KMS-11 (cell line): ENCODE measurements around the gene TMEM203.

Source experiments
- H2AFZ ChIP-seq: fragments of 200-600 bp; sonication (generic); 2 replicates; pipeline ENCODE4 v1.6.1; 2016; ENCODE audit warnings: antibody characterized with exemption, mixed run types, low read depth
- H3K27ac ChIP-seq: fragments of 200-600 bp; sonication (generic); 2 replicates; pipeline ENCODE4 v1.6.1; 2016; ENCODE audit warnings: mild to moderate bottlenecking, mixed run types
- H3K27me3 ChIP-seq: fragments of 200-600 bp; sonication (generic); 2 replicates; pipeline ENCODE4 v1.6.1; 2017; ENCODE audit warnings: mild to moderate bottlenecking, low read depth, mixed run types, moderate library complexity; ENCODE audit not compliant: insufficient read depth
- H3K36me3 ChIP-seq: fragments of 200-600 bp; sonication (generic); 2 replicates; pipeline ENCODE4 v1.6.1; 2017; ENCODE audit warnings: mild to moderate bottlenecking, mixed run types; ENCODE audit not compliant: insufficient read depth
- H3K4me1 ChIP-seq: fragments of 200-600 bp; sonication (generic); 2 replicates; pipeline ENCODE4 v1.6.1; 2016; ENCODE audit warnings: mild to moderate bottlenecking, low read depth, mixed run types; ENCODE audit not compliant: poor library complexity, severe bottlenecking
- H3K4me2 ChIP-seq: fragments of 200-600 bp; sonication (generic); 2 replicates; pipeline ENCODE4 v1.7.0; 2016; ENCODE audit warnings: mild to moderate bottlenecking, mixed run types
- H3K4me3 ChIP-seq: fragments of 200-600 bp; sonication (generic); IDR thresholded peaks from 2 replicates; pipeline ENCODE4 v1.6.1; 2017; ENCODE audit warnings: low read depth, low read length, mixed read lengths; ENCODE audit not compliant: insufficient read depth
- H3K79me2 ChIP-seq: fragments of 200-600 bp; sonication (generic); 2 replicates; pipeline ENCODE4 v1.6.1; 2016; ENCODE audit warnings: low read depth, mixed run types; ENCODE audit not compliant: insufficient read depth
- H3K9ac ChIP-seq: fragments of 200-600 bp; sonication (generic); 2 replicates; pipeline ENCODE4 v1.6.1; 2016; ENCODE audit warnings: mild to moderate bottlenecking, mixed run types
- H4K20me1 ChIP-seq: fragments of 200-600 bp; sonication (generic); 2 replicates; pipeline ENCODE4 v1.6.1; 2016; ENCODE audit warnings: mild to moderate bottlenecking, mixed run types; ENCODE audit not compliant: insufficient read depth
- CTCF ChIP-seq: fragments of 200-600 bp; sonication (generic); conservative IDR thresholded peaks from 2 replicates; pipeline ENCODE4 v1.6.1; 2017; ENCODE audit warnings: low read depth, mild to moderate bottlenecking, antibody characterized with exemption, low read length, moderate library complexity, mixed read lengths

TMEM203 gene

GRCh38 chr9:137181680-137182079, 23.8 kb downstream of the TMEM203 start:
- Histone ChIP-seq H2AFZ (no peak overlapping the region), H3K36me3 (no peaks in the 10 kb centered on the region), H4K20me1 (no peaks in the 10 kb centered on the region), H3K9ac (no peak overlapping the region), H3K4me2 (no peak overlapping the region), H3K79me2 (peaks cover 5% of the 10 kb centered on the region; the same call in 1 of the 2 replicates), H3K27ac (no peak overlapping the region), H3K27me3 (no peaks in the 10 kb centered on the region), H3K4me1 (peaks cover 3% of the 10 kb centered on the region), H3K4me3 (no peak overlapping the region)
- no peak for TF ChIP-seq CTCF

DNA sequence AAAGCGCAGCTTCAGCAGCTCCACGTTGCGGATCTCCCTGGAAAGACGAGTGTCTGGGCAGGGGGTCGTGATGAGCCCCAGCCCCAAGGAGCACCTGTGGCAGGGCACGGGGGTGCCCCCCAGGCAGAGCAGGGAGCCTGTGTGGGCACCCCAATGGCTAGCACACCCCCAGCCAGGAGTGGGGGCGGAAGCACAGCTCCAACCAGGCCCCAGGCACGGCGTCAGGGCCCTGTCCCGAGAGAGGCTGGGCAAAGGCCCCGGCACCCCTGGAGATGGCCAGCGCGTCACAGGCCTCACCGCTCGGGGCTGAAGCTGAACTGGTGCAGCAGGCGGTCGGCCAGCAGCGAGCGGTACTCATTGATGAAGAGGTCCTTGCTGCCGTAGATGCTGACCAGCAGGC, 25.0 kb downstream of the TMEM203 start:
- no peak overlapping the region for H3K4me2 ChIP-seq
- TF ChIP-seq CTCF, result no peak
- no peaks in the 10 kb centered on the region for H3K4me1 ChIP-seq
- no peaks in the 10 kb centered on the region for H4K20me1 ChIP-seq
- H3K27me3 ChIP-seq, result no peaks in the 10 kb centered on the region
- no peak overlapping the region for H3K9ac ChIP-seq
- no peak overlapping the region for H3K4me3 ChIP-seq
- H3K36me3 ChIP-seq, result no peaks in the 10 kb centered on the region
- H2AFZ ChIP-seq, result no peak overlapping the region
- no peaks in the 10 kb centered on the region for H3K79me2 ChIP-seq
- no peak overlapping the region for H3K27ac ChIP-seq

DNA sequence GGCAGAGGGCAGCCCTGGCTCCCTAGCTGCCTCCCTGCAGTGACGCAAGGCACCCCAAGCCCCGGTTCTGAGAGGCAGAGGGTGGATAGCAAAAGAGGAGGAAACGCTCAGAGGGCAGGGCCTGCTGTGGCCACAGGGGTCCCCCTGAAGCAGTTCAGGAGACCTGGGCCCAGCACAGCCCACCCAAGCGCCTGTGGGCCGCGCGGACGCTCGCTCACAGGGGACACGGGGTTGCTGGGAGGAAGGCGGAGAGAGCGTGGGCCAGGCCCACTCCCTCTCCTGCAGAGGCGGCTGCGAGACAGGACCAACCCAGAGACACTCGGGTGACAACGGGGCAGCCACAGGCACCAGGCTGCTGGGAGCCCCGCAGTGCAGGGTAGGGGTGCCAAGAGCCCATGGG, 25.7 kb downstream of the TMEM203 start:
- H2AFZ ChIP-seq, result no peak overlapping the region
- no peaks in the 10 kb centered on the region for H3K79me2 ChIP-seq
- no peaks in the 10 kb centered on the region for H3K36me3 ChIP-seq
- H3K4me1 ChIP-seq, result no peaks in the 10 kb centered on the region
- H3K9ac ChIP-seq, result no peak overlapping the region
- H3K27ac ChIP-seq, result no peak overlapping the region
- H3K4me2 ChIP-seq, result no peak overlapping the region
- no peaks in the 10 kb centered on the region for H3K27me3 ChIP-seq
- no peak for TF ChIP-seq CTCF
- H3K4me3 ChIP-seq, result no peak overlapping the region
- H4K20me1 ChIP-seq, result no peaks in the 10 kb centered on the region

DNA sequence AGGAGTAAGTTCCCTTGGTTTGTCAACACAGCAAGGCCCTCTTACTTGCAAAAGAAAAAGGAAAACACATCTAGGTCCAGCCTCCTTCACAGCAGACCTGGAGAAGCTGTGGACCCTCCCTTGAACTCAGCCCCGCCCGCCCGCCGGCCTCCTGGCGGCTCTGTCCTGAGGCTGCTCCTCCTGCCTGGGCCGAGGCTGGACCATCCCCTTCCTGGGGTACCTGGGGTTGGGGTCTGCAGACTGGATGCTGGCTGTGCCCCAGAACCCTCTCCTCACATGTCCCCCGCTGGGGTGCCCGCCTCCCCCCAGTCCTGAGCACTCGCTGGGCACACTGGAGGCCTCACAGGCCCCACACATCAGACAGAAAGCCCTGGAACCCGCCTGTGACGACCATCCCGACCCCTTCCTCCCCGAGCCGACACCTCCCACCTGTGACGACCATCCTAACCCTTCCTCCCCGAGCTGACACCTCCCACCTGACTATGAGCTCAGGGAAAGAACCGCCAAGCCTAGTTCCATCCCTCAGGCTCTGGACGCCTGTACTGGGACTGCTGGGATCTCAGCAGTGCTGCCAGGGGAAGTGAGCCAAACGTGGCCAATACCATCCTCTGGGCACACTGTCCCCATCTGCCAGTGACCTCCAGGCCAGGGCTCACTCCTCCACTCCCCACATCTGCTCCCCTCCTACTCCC, 26.4 kb downstream of the TMEM203 start:
- Histone ChIP-seq H3K9ac (no peak overlapping the region), H2AFZ (no peak overlapping the region), H3K36me3 (no peaks in the 10 kb centered on the region), H3K27ac (no peak overlapping the region), H3K4me1 (peaks cover 4% of the 10 kb centered on the region), H3K79me2 (no peaks in the 10 kb centered on the region), H3K4me2 (no peak overlapping the region), H4K20me1 (no peaks in the 10 kb centered on the region), H3K4me3 (no peak overlapping the region), H3K27me3 (no peaks in the 10 kb centered on the region)
- TF ChIP-seq CTCF, result no peak
